ENCODE data around the gene ABCA12.

ABCA12 gene

GRCh38 chr2:214989187-214989586 lies 149.2 kb downstream of the ABCA12 start:
- H3K36me3 Mint-ChIP-seq = no peaks in the 10 kb centered on the region
- no peak for ATAC-seq
- no peak overlapping the region for H3K4me3 Mint-ChIP-seq
- no peaks in the 10 kb centered on the region for H3K9me3 Mint-ChIP-seq
- H3K27me3 Mint-ChIP-seq = no peaks in the 10 kb centered on the region
- no peak overlapping the region for H3K27ac Mint-ChIP-seq
- no peaks in the 10 kb centered on the region for H3K4me1 Mint-ChIP-seq

GRCh38 chr2:214987261-214987660 lies 151.2 kb downstream of the ABCA12 start:
- Mint-ChIP-seq H3K27me3 (no peaks in the 10 kb centered on the region), H3K4me3 (no peak overlapping the region), H3K27ac (no peak overlapping the region), H3K36me3 (no peaks in the 10 kb centered on the region), H3K4me1 (no peaks in the 10 kb centered on the region), H3K9me3 (no peaks in the 10 kb centered on the region)
- no peak for ATAC-seq

- Mint-ChIP-seq H3K4me3 (no peak overlapping the region), H3K4me1 (no peaks in the 10 kb centered on the region)
These were observed 152.8 kb downstream of the ABCA12 start for GRCh38 chr2:214985619-214986018.

GRCh38 chr2:214966420-214966819 lies 172.0 kb downstream of the ABCA12 start:
- no peaks in the 10 kb centered on the region for H3K36me3 Mint-ChIP-seq
- H3K4me1 Mint-ChIP-seq = no peaks in the 10 kb centered on the region
- no peak overlapping the region for H3K4me3 Mint-ChIP-seq
- no peaks in the 10 kb centered on the region for H3K27me3 Mint-ChIP-seq
- no peak overlapping the region for H3K27ac Mint-ChIP-seq
- ATAC-seq = no peak
- H3K9me3 Mint-ChIP-seq = peaks cover 9% of the 10 kb centered on the region

More at GRCh38 chr2:214985619-214986018, 152.8 kb downstream of the ABCA12 start:
- no peak overlapping the region for H3K27ac Mint-ChIP-seq
- no peaks in the 10 kb centered on the region for H3K9me3 Mint-ChIP-seq
- no peak for ATAC-seq
- no peaks in the 10 kb centered on the region for H3K27me3 Mint-ChIP-seq
- no peaks in the 10 kb centered on the region for H3K36me3 Mint-ChIP-seq

GRCh38 chr2:214960677-214961076 lies 177.7 kb downstream of the ABCA12 start:
- Mint-ChIP-seq H3K27me3 (no peaks in the 10 kb centered on the region), H3K36me3 (no peaks in the 10 kb centered on the region)

GRCh38 chr2:214946949-214947348 lies 191.5 kb downstream of the ABCA12 start:
- Mint-ChIP-seq H3K27ac (no peak overlapping the region), H3K4me3 (no peak overlapping the region), H3K9me3 (no peaks in the 10 kb centered on the region), H3K36me3 (no peaks in the 10 kb centered on the region), H3K27me3 (no peaks in the 10 kb centered on the region), H3K4me1 (no peaks in the 10 kb centered on the region)
- no peak for ATAC-seq

More at GRCh38 chr2:214960677-214961076, 177.7 kb downstream of the ABCA12 start:
- no peak for ATAC-seq
- peaks cover 9% of the 10 kb centered on the region for H3K9me3 Mint-ChIP-seq
- H3K27ac Mint-ChIP-seq = no peak overlapping the region
- no peak overlapping the region for H3K4me3 Mint-ChIP-seq
- no peaks in the 10 kb centered on the region for H3K4me1 Mint-ChIP-seq

GRCh38 chr2:214934006-214934405 lies 204.4 kb downstream of the ABCA12 start:
- H3K36me3 Mint-ChIP-seq = no peaks in the 10 kb centered on the region
- no peaks in the 10 kb centered on the region for H3K27me3 Mint-ChIP-seq
- no peaks in the 10 kb centered on the region for H3K9me3 Mint-ChIP-seq
- ATAC-seq = no peak
- no peak overlapping the region for H3K27ac Mint-ChIP-seq
- H3K4me1 Mint-ChIP-seq = no peaks in the 10 kb centered on the region
- H3K4me3 Mint-ChIP-seq = no peak overlapping the region

GRCh38 chr2:214904634-214905033 lies 233.8 kb downstream of the ABCA12 start:
- ATAC-seq = peak; percentile 16
- no peak overlapping the region for H3K27ac Mint-ChIP-seq
- no peaks in the 10 kb centered on the region for H3K9me3 Mint-ChIP-seq
- no peaks in the 10 kb centered on the region for H3K36me3 Mint-ChIP-seq
- H3K4me1 Mint-ChIP-seq = no peaks in the 10 kb centered on the region
- no peaks in the 10 kb centered on the region for H3K27me3 Mint-ChIP-seq
- no peak overlapping the region for H3K4me3 Mint-ChIP-seq

- Mint-ChIP-seq H3K4me3 (no peak overlapping the region), H3K27ac (no peak overlapping the region), H3K36me3 (no peaks in the 10 kb centered on the region), H3K27me3 (no peaks in the 10 kb centered on the region), H3K9me3 (no peaks in the 10 kb centered on the region), H3K4me1 (no peaks in the 10 kb centered on the region)
- ATAC-seq = no peak
These were observed 234.2 kb downstream of the ABCA12 start for GRCh38 chr2:214904176-214904575.

- Mint-ChIP-seq H3K4me1 (no peaks in the 10 kb centered on the region), H3K36me3 (no peaks in the 10 kb centered on the region), H3K27ac (no peak overlapping the region), H3K27me3 (no peaks in the 10 kb centered on the region), H3K4me3 (no peak overlapping the region), H3K9me3 (no peaks in the 10 kb centered on the region)
- ATAC-seq = no peak
These were observed 236.1 kb downstream of the ABCA12 start for GRCh38 chr2:214902286-214902685.

- no peak for ATAC-seq
- no peak overlapping the region for H3K4me3 Mint-ChIP-seq
- H3K27ac Mint-ChIP-seq = no peak overlapping the region
- no peaks in the 10 kb centered on the region for H3K9me3 Mint-ChIP-seq
- no peaks in the 10 kb centered on the region for H3K4me1 Mint-ChIP-seq
- H3K27me3 Mint-ChIP-seq = no peaks in the 10 kb centered on the region
- no peaks in the 10 kb centered on the region for H3K36me3 Mint-ChIP-seq
These were observed 238.7 kb downstream of the ABCA12 start for GRCh38 chr2:214899751-214900150.

GRCh38 chr2:214896274-214896673 lies 242.2 kb downstream of the ABCA12 start:
- Mint-ChIP-seq H3K36me3 (no peaks in the 10 kb centered on the region), H3K9me3 (no peaks in the 10 kb centered on the region), H3K4me1 (no peaks in the 10 kb centered on the region), H3K27me3 (no peaks in the 10 kb centered on the region), H3K4me3 (no peak overlapping the region), H3K27ac (no peak overlapping the region)
- no peak for ATAC-seq

GRCh38 chr2:214895469-214895868 lies 243.0 kb downstream of the ABCA12 start:
- Mint-ChIP-seq H3K4me1 (no peaks in the 10 kb centered on the region), H3K27me3 (no peaks in the 10 kb centered on the region), H3K36me3 (no peaks in the 10 kb centered on the region), H3K27ac (no peak overlapping the region), H3K9me3 (no peaks in the 10 kb centered on the region), H3K4me3 (no peak overlapping the region)
- ATAC-seq = no peak

GRCh38 chr2:214889301-214889700 lies 249.1 kb downstream of the ABCA12 start:
- no peak overlapping the region for H3K4me3 Mint-ChIP-seq
- no peak for ATAC-seq
- H3K4me1 Mint-ChIP-seq = no peaks in the 10 kb centered on the region
- H3K9me3 Mint-ChIP-seq = no peaks in the 10 kb centered on the region
- no peak overlapping the region for H3K27ac Mint-ChIP-seq
- H3K36me3 Mint-ChIP-seq = no peaks in the 10 kb centered on the region
- no peaks in the 10 kb centered on the region for H3K27me3 Mint-ChIP-seq

GRCh38 chr2:214881647-214882202 lies 256.7 kb downstream of the ABCA12 start:
- Mint-ChIP-seq H3K4me3 (no peak overlapping the region), H3K36me3 (no peaks in the 10 kb centered on the region), H3K9me3 (no peaks in the 10 kb centered on the region), H3K27me3 (no peaks in the 10 kb centered on the region), H3K4me1 (no peaks in the 10 kb centered on the region), H3K27ac (no peak overlapping the region)
- ATAC-seq = no peak

Data from stimulated activated memory B cell treated with anti-CD40 and anti-IgM and Interleukin-4, amounts not matched to agents 10 μg/mL and 1 μg/mL and 100 μg/mL, for 72 hours (primary cell).